Activated effector memory CD4-positive, alpha-beta T cell treated with Interleukin-2 at 50 U/mL for 16 hours (primary cell): ENCODE measurements around the gene SERPINB6.
"Not testable (repeated sequence)": the region's sequence is repeated elsewhere in the genome, so short reads cannot be mapped to it uniquely, and the experiment has no call there.

Experiments used
- DNase-seq: peaks from one replicate; pipeline ENCODE4 v3.0.0-alpha.2; 2020

Gene SERPINB6

GRCh38 chr6:2971420-2972218 is at the start of gene SERPINB6:
TSS of gene SERPINB6 (minus strand) at chr6:2971567. CDS start at chr6:2959332, 12,235 bp downstream.
- DNase-seq, result peak; percentile 29

- DNase-seq, result no peak
Observed at GRCh38 chr6:3019749-3020320, 48.5 kb upstream of the SERPINB6 start.

GRCh38 chr6:3019065-3019464 is 47.7 kb upstream of the SERPINB6 start:
- no peak for DNase-seq

GRCh38 chr6:3017304-3017703 is 45.9 kb upstream of the SERPINB6 start:
- no peak for DNase-seq

- DNase-seq, result no peak
Observed at GRCh38 chr6:3016473-3017280, 45.3 kb upstream of the SERPINB6 start.

GRCh38 chr6:3015144-3015543 is 43.8 kb upstream of the SERPINB6 start:
- DNase-seq, result no peak

- DNase-seq, result no peak
Observed at GRCh38 chr6:3014675-3015066, 43.3 kb upstream of the SERPINB6 start.

- no peak for DNase-seq
Observed at GRCh38 chr6:3013901-3014674, 42.7 kb upstream of the SERPINB6 start.

GRCh38 chr6:3013486-3013885 is 42.1 kb upstream of the SERPINB6 start:
- no peak for DNase-seq

GRCh38 chr6:3011592-3011991 is 40.2 kb upstream of the SERPINB6 start:
- DNase-seq, result no peak

- no peak for DNase-seq
Observed at GRCh38 chr6:3011158-3011557, 39.8 kb upstream of the SERPINB6 start.

GRCh38 chr6:3009930-3010329 is 38.6 kb upstream of the SERPINB6 start:
- no peak for DNase-seq

GRCh38 chr6:3008712-3009265 is 37.4 kb upstream of the SERPINB6 start:
- DNase-seq, result not testable (repeated sequence)

- no peak for DNase-seq
Observed at GRCh38 chr6:3007571-3007970, 36.2 kb upstream of the SERPINB6 start.

GRCh38 chr6:3006476-3006875 is 35.1 kb upstream of the SERPINB6 start:
- DNase-seq, result no peak

GRCh38 chr6:3005874-3006273 is 34.5 kb upstream of the SERPINB6 start:
- no peak for DNase-seq

- DNase-seq, result no peak
Observed at GRCh38 chr6:3005077-3005476, 33.7 kb upstream of the SERPINB6 start.

- DNase-seq, result not testable (repeated sequence)
Observed at GRCh38 chr6:3003226-3003625, 31.9 kb upstream of the SERPINB6 start.

- DNase-seq, result no peak
Observed at GRCh38 chr6:3001773-3002293, 30.5 kb upstream of the SERPINB6 start.

GRCh38 chr6:3001146-3001772 is 29.9 kb upstream of the SERPINB6 start:
- no peak for DNase-seq

GRCh38 chr6:2999618-3000557 is 28.5 kb upstream of the SERPINB6 start, which contains the start of gene NQO2:
TSS of gene NQO2 (plus strand) at chr6:2999894. CDS start at chr6:3006553, 6,659 bp downstream.
- DNase-seq, result peak; percentile 94
